Limb (tissue), 2 donors: ENCODE measurements around the gene CEP192.
"Not testable (repeated sequence)": the region's sequence is repeated elsewhere in the genome, so short reads cannot be mapped to it uniquely, and the experiment has no call there.

ENCODE experiments used
- DNase-seq, 2 donors: peaks; one replicate each; pipeline ENCODE4 v3.0.0-alpha.2; 2016; ENCODE audit errors: extremely low spot score in 2 of 2

The CEP192 gene, protein sequence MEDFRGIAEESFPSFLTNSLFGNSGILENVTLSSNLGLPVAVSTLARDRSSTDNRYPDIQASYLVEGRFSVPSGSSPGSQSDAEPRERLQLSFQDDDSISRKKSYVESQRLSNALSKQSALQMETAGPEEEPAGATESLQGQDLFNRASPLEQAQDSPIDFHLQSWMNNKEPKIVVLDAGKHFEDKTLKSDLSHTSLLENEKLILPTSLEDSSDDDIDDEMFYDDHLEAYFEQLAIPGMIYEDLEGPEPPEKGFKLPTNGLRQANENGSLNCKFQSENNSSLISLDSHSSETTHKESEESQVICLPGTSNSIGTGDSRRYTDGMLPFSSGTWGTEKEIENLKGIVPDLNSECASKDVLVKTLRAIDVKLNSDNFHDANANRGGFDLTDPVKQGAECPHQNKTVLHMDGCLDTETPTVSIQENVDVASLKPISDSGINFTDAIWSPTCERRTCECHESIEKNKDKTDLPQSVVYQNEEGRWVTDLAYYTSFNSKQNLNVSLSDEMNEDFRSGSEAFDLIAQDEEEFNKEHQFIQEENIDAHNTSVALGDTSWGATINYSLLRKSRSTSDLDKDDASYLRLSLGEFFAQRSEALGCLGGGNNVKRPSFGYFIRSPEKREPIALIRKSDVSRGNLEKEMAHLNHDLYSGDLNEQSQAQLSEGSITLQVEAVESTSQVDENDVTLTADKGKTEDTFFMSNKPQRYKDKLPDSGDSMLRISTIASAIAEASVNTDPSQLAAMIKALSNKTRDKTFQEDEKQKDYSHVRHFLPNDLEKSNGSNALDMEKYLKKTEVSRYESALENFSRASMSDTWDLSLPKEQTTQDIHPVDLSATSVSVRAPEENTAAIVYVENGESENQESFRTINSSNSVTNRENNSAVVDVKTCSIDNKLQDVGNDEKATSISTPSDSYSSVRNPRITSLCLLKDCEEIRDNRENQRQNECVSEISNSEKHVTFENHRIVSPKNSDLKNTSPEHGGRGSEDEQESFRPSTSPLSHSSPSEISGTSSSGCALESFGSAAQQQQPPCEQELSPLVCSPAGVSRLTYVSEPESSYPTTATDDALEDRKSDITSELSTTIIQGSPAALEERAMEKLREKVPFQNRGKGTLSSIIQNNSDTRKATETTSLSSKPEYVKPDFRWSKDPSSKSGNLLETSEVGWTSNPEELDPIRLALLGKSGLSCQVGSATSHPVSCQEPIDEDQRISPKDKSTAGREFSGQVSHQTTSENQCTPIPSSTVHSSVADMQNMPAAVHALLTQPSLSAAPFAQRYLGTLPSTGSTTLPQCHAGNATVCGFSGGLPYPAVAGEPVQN (N-terminal part only)

GRCh38 chr18:12990967-12991820 is at the start of gene CEP192:
CEP192 (plus strand) TSS chr18:12991362; CDS start chr18:12999425, 8,063 bp downstream.
- DNase-seq = peak; percentile 97 to 99

DNA sequence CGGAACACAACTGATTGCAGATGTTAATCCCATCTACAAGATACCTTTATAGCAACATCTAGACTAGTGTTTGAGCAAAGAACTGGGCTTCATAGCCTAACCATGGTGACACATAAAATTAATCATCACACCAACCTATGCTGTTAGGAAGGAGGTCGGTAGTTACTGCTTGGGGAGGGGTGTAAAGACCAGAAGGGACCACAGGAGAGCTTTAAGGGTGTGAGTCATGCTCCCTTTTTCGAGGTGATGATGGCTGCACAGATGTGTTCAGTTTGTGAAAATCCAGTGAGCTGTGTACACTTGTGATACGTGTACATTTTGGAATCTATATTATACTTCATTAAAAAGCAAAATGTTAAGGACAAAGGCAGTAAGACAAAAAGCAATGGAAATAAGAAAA is 47.9 kb upstream of the CEP192 start:
- DNase-seq = no peak

GRCh38 chr18:12944709-12945108 is 46.5 kb upstream of the CEP192 start:
- peak in 1 of 2 donors; percentile 62 for DNase-seq

DNA sequence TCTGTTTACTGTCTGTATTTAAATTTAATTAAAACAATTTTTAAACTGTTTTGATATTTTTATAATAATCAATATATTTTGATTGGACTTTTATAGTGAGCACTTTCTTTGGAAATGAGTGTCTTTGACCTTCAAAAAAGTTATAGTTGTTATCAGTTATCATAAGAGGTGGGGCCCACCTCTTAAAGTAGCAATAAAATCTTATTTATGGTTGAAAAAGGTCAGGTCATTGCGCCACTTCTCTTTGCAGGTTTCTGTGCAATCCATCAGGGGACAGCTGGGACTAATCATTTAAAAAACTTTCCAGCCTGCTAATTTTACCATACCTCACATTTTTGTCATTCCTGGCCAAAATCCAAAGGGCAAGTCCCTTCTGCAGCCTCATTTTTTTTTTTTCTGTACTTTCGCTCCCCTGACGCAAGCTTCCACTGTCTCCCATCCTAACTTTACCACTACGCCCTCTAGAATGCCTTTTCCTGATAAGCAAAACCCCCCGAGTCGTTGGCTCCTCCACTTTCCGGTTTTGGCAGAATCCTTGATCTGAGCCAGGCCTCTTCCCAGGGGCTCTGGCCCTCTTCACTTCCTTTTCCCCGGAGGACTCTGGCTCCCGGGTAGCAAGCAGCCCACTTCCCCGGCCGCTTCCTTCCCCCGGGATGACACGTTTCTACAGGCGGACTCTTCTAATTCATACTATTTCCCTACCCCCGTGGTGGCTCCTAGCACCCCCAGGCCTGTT is 44.4 kb upstream of the CEP192 start:
- DNase-seq = peak; percentile 24 to 60

DNA sequence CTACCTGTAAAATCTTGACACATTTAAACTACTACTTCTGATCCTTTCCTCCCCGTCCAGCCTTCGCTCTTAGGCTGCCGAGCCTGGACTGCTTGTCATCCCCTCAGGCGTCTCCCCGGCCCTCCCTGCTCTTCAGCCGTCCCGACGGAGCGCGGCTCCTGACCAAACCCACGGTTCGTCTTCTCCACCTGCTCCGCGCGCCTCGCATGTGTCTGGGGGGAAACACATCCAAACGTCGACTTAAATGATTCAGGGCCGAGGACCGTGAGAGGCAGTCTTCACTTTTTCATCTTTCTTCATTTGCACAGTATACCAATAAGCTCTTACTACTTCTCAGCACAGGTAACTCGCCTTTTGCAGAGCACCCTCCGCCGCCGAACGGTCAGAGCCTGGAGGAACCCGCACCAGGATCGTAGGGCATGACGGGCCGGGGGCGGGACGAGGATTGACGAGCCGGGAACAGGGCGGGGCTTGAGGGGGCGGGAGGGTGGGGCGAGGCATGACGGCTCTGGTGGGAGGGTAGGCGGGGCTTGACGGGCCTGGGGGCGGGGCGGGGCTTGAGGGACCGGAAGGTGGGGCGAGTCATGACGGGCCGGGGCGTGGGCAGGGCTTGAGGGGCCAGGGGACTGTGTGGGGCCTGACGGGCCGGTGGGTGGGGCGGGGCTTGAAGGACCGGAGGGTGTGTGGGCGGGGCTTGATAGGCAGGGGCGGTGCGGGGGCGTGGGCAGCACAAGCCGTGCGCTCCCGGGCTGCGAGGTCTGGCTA is 43.7 kb upstream of the CEP192 start, which contains the start of gene SEH1L:
TSS of gene SEH1L (plus strand) at position 727 of the 765 bp plus-strand sequence. CDS start 111 bp downstream, outside the sequence.
- peak; percentile 97 to 100 for DNase-seq

DNA sequence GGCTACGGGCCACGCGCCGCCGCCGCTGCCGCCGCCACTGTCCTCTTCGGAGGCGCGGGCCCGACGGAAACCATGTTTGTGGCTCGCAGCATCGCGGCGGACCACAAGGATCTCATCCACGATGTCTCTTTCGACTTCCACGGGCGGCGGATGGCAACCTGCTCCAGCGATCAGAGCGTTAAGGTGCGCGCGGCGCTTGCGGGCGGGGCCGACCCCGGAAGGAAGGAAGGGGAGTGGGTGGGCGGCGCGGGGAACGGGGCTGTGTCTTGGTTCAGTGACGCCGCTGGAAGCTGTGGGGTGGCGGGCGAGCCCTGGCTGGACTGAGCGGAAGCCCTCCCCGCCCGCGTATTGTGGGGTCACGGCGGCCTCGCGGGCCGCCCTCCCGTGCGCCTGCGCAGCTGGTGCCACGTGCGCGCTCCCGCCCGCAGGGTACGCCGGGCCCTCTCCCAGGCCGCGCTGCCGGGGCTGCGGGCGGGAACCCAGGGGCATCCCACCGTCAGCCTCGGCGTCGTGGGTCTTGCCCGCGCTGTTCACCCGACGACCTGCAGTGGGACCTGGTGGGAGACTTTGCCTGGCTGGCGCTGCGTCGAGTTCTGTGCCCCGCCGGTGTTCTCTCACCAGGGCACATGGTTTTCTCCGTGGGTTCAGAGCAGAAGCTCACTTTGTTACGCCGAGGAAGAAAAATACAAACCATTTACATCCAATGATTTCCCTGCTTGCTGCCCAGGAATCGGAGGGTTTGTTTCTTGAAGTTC is 42.9 kb upstream of the CEP192 start:
- peak; percentile 91 to 94 for DNase-seq

DNA sequence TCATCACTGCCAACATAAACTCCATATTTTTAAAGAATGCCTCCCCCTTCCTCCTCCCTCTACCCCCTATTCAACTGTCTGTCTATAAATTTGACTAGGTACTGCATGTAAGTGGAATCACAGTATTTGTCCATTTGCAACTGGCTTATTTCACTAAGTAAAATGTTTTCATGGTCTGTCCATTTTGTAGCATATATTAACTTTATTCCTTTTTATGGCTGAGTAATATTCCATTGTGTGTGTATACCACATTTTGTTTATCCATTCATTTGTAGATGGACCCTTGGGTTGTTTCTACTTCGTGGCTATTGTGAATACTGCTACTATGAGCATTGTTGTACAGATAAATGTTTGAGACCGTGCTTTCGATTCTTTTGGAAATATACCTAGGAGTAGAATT is 32.7 kb upstream of the CEP192 start:
- DNase-seq = no peak

- no peak for DNase-seq
These were observed 30.8 kb upstream of the CEP192 start for GRCh38 chr18:12960395-12960794.

DNA sequence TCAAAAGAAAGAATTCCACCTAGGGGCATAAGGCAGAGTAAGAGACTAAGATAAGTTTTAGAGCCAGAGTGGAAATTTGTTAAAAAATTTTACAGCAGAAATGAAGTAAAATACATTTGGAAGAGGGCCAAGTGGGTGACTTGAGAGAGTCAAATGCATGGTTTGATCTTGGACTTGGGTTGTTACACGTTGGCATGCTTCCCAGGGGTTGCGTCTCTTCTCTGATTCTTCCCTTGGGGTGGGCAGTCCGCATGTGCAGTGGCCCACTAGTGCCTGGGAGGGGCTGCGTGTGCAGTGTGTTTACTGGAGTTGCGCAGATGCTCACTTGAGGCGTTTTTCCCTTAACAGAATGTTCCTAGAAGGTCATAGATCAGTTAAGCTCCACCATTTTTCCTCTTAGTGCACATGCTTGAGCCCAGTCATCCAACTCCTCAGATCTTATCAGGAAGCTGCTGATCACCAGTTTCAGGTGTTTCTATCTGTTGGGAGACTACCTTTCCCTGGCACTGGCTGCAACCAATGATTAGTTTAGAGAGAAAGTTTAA is 30.2 kb upstream of the CEP192 start:
- peak in 1 of 2 donors; percentile 42 for DNase-seq

DNA sequence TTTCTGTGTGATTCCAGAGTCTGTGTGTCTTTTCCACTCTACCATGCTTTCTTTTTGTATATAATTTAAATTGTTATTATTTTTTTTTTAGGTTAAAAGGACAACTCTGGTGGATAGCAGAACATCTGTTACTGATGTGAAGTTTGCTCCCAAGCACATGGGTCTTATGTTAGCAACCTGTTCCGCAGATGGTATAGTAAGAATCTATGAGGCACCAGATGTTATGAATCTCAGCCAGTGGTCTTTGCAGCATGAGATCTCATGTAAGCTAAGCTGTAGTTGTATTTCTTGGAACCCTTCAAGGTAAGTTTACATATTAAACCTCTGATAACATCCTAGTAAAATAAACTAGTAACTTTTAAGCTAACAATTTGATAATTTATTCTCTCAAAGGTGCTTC is 28.1 kb upstream of the CEP192 start:
- no peak for DNase-seq

DNA sequence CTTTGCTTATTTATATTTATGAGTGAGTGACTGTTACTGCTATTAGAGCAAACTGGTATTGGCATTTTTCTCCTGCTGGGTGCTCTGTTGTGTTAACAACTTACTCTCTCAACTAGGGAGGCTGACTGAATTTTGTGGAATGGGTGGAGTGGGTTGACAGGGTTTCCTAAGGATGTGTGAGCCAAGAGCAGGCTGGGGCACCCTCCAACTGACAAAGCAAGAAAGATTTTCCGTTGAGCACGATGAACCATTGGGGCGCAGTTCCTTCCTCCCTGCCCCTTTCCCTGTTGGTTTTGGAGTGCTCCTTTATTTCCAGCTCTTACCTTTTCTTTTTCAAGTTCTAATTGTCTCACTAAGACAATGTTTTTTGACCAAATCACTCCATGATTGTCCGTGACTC is 23.0 kb upstream of the CEP192 start:
- DNase-seq = no peak

DNA sequence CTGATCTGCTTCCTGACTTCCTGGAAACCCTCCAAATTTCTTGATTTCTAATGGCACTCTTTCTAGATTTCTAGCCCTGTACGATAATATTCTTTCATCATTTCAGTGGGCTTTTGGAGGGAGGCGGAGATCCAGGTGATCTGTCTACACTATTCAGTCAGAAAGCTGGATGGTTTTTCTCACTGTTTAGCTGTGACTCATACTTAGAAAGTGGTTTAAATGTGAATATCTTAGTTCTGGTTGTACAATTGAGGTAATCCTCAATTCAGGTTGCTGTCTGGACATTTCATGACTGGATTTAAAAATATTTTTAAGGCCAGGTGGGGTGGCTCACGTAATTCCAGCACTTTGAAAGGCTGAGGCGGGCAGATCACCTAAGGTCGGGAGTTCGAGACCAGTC is 22.5 kb upstream of the CEP192 start:
- DNase-seq = no peak

DNA sequence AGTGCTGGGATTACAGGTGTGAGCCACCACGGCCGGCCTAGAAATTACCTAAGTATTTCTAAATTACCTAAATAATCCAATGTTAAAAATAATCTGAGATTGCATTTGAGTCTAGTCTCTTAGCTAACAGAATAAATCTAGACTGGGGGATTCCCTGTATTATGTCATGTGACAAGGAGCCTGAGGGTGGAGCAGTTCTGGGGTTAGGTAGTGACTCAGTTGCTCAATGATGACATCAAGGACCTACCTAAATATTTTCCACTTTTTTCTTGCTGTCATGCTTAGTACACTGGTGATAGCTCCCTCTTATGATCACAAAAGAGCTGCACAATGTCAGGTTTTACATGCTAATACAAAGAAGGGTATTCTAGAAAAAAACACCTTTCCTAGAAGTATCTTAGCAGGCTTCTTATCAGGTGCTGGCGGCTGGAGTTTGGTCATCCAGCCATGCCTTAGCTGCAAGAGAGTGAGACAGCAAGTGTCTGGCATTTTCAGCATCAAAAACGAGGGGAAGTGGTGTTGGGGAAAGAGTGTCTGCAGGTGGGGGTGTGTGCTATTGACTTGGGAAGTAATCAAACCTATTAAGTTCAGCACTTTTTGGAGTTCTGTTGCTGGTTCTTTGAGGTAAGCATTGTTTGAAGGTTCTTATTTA is 17.5 kb upstream of the CEP192 start:
- no peak for DNase-seq

DNA sequence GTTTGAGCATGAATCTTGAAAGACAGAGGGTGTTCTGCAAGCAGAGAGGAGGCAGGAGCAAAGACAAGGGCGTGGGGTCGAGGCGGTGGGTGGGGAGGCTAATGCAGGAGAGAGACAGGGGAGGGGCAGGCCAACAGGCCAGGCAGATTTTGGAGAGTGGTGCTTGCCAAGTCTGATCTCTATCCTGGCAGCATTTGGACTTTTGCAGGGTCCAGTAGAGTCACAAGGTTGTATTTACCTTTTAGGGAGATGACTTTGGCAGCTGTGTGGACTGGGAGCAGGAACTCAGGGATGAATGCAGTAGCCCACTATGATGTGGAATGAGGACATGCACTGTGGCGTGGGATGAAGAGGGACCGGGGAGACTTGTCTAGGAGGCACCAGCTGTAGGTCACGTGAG is 15.7 kb upstream of the CEP192 start:
- DNase-seq = no peak

DNA sequence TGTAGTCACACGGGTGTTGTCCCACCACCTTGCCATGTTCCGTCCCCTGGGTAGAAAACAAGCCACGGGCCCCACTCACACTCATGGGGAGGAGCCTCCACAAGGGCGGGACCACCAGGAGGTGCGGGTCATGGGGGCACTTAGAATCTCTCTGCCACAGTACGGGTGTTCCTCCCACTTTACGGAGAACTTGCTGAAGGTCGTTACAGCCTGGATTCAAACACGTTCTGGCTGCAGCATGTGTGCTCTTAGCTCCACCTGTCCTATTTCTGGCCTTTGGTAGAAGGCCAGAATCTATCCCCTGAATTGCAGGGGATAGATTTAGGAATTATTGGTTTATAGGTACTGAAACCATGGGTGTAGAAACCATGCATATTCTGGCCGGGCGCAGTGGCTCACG is 14.9 kb upstream of the CEP192 start:
- DNase-seq = no peak

DNA sequence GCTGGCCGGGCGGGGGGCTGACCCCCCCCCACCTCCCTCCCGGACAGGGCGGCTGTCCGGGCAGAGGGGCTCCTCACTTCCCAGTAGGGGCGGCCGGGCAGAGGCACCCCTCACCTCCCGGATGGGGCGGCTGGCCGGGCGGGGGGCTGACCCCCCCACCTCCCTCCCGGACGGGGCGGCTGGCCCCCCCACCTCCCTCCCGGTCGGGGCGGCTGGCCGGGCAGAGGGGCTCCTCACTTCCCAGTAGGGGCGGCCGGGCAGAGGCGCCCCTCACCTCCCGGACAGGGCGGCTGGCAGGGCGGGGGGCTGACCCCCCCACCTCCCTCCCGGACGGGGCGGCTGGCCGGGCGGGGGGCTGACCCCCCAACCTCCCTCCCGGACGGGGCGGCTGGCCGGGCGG is 11.1 kb upstream of the CEP192 start:
- not testable (repeated sequence) for DNase-seq

- DNase-seq = no peak
These were observed 1.6 kb upstream of the CEP192 start for GRCh38 chr18:12989397-12990122.
